Left lung (tissue), 10 donors: ENCODE data around the gene TMEM190. TPM values are rescaled to one million over a fixed set of nuclear protein-coding genes. Genes with fewer than 3 reads are reported as not detected.
A peak's percentile ranks its signal among the peaks of the same experiment; 100 is the strongest.

Experiments
- ATAC-seq: fragments of 200-7000 bp; cut with Tn5 transposase; one replicate; pipeline ENCODE4 v1.9.1; 2020; ENCODE audit warnings: moderate library complexity
- DNase-seq, 4 donors: peaks; one replicate each; pipeline ENCODE4 v3.0.0-alpha.2; 2013 to 2020
- H3K27ac ChIP-seq, 2 donors: fragments of 200-600 bp; sonication (generic) in 1 of 2; one replicate each; pipeline versions ENCODE4 v1.5.0 to v1.8.0; 2020 to 2021
- H3K27me3 ChIP-seq, 2 donors: fragments of 200-600 bp; sonication (generic) in 1 of 2; one replicate each; pipeline versions ENCODE4 v1.5.0 to v1.8.0; 2020 to 2021
- H3K36me3 ChIP-seq, 2 donors: fragments of 200-600 bp; sonication (generic) in 1 of 2; one replicate each; pipeline versions ENCODE4 v1.5.0 to v1.8.0; 2020 to 2021
- H3K4me1 ChIP-seq, 2 donors: fragments of 200-600 bp; one replicate each; pipeline ENCODE4 v1.8.0; 2021
- H3K4me3 ChIP-seq, 2 donors: fragments of 200-600 bp; sonication (generic) in 1 of 2; one replicate each; pipeline versions ENCODE4 v1.5.0 to v1.8.0; 2020 to 2021; ENCODE audit warnings: mild to moderate bottlenecking in 1 of 2
- H3K9me3 ChIP-seq, 2 donors: fragments of 200-600 bp; sonication (generic) in 1 of 2; one replicate each; pipeline versions ENCODE4 v1.5.0 to v1.8.0; 2020 to 2021
- intact Hi-C, 2 donors: fragments of 100-400 bp; cut with DNase I; formaldehyde crosslinking; loops; one replicate each; pipeline versions ENCODE4 v1.11.2 to v1.14.2; 2022
- polyA plus RNA-seq, 6 donors: library from polyadenylated mRNA; unstranded; fragments of 120-200 nt; gene quantifications; one replicate each; pipeline ENCODE4 v1.2.1, GENCODE V29; 2013; ENCODE audit not compliant: insufficient read length in 6 of 6
- total RNA-seq, 2 donors: library from RNA; stranded (reverse); fragmentation: NEBNext Ultra II Directional; extraction: Animal tissue kit (Norgen Biotek cat#: 25700); gene quantifications; one replicate each; pipeline ENCODE4 v1.2.1, GENCODE V29; 2021
- TF ChIP-seq, protein P1 (sequence below), 2 donors: fragments of 200-600 bp; sonication (generic) in 1 of 2; IDR thresholded peaks; one replicate each; pipeline versions ENCODE4 v1.5.0 to v1.8.0; 2021; ENCODE audit warnings: antibody characterized with exemption in 2 of 2
- donor health status: DM: no; HTN: yes; CAD: no.
- donor health status: DM: no; HTN: no; CAD: no.

TMEM190 gene
- total and polyA plus RNA-seq, 8 donors = 1.2 to 15.6 (median 6.9) TPM; not detected in 1

DNA sequence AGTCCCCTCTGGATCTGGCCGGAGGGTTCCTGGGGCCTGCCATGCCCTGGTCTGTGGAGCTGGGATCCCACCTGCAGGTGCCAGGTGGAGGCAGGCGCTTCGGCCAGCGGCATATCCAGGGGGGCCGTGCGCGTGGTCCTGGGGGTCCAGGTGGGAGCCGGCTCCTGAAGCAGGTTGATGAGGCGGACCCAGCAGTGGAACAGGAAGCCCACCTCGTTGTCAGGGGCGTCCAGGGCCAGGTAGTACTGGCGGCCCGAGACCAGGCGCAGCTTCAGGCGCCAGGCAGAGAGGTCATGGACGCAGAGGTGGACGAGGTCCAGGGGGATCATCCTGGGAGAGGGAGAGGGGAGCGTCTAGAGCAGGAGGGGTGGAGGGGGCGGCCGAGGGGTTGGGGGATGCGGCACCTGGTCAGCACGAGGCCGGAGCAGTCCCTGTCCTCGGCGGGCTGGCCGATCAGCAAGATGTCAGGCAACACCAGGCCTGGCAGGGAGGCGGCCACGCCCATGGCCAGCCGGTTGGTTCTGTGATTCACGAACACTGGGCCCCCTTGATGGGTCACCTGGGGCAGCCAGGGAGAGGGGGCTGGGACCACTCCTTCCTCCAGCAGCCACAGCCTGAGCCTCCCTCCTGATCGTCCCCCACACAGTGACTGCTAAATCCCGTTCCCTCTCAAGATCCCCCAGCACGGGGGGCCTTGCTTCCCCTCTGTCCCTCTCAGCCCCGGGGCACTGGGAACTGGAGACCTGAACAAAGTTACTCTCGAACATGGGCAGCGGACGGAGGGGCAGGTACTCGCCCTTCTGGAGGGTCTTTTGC is 14.2 kb upstream of the TMEM190 start:
- intact Hi-C loops = no loop called here
- TF ChIP-seq, protein P1, sequence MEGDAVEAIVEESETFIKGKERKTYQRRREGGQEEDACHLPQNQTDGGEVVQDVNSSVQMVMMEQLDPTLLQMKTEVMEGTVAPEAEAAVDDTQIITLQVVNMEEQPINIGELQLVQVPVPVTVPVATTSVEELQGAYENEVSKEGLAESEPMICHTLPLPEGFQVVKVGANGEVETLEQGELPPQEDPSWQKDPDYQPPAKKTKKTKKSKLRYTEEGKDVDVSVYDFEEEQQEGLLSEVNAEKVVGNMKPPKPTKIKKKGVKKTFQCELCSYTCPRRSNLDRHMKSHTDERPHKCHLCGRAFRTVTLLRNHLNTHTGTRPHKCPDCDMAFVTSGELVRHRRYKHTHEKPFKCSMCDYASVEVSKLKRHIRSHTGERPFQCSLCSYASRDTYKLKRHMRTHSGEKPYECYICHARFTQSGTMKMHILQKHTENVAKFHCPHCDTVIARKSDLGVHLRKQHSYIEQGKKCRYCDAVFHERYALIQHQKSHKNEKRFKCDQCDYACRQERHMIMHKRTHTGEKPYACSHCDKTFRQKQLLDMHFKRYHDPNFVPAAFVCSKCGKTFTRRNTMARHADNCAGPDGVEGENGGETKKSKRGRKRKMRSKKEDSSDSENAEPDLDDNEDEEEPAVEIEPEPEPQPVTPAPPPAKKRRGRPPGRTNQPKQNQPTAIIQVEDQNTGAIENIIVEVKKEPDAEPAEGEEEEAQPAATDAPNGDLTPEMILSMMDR (IDR thresholded peaks at IDR 0.05) = no peak
- no peak overlapping the region for H3K27ac ChIP-seq
- ATAC-seq (no peak), DNase-seq (peak in 1 of 4 donors; percentile 72)
- H3K9me3 ChIP-seq = no peaks in the 10 kb centered on the region
- no peaks in the 10 kb centered on the region for H3K4me1 ChIP-seq
- no peaks in the 10 kb centered on the region for H3K36me3 ChIP-seq
- H3K27me3 ChIP-seq = peaks cover 0 to 34% of the 10 kb centered on the region in 2 donors
- no peak overlapping the region for H3K4me3 ChIP-seq

- no peaks in the 10 kb centered on the region for H3K36me3 ChIP-seq
- H3K9me3 ChIP-seq = no peaks in the 10 kb centered on the region
- TF ChIP-seq, protein P1 (IDR thresholded peaks at IDR 0.05) = no peak
- no peak within 1 kb of the TSS for H3K27ac ChIP-seq
- ATAC-seq (no peak), DNase-seq (no peak)
- H3K4me1 ChIP-seq = no peaks in the 10 kb centered on the region
- peaks cover 0 to 35% of the 10 kb centered on the region in 2 donors for H3K27me3 ChIP-seq
- intact Hi-C loops = no loop called here
- no peak within 1 kb of the TSS for H3K4me3 ChIP-seq
Observed at GRCh38 chr19:55362990-55363716, 13.5 kb upstream of the TMEM190 start, which contains the start of gene GARIN5B. TSS of gene GARIN5B (minus strand) at chr19:55363260. CDS start at chr19:55363066, 194 bp downstream.

- no peaks in the 10 kb centered on the region for H3K9me3 ChIP-seq
- no peaks in the 10 kb centered on the region for H3K36me3 ChIP-seq
- no peak overlapping the region for H3K4me3 ChIP-seq
- DNase-seq (peak in 1 of 4 donors; percentile 68), ATAC-seq (no peak)
- H3K4me1 ChIP-seq = peaks cover 5 to 11% of the 10 kb centered on the region in 2 donors
- intact Hi-C loops = no loop called here
- H3K27me3 ChIP-seq = peaks cover 13 to 50% of the 10 kb centered on the region in 2 donors
- no peak overlapping the region for H3K27ac ChIP-seq
- TF ChIP-seq, protein P1 (IDR thresholded peaks at IDR 0.05) = no peak
Observed at GRCh38 chr19:55365245-55365644, 11.4 kb upstream of the TMEM190 start.

DNA sequence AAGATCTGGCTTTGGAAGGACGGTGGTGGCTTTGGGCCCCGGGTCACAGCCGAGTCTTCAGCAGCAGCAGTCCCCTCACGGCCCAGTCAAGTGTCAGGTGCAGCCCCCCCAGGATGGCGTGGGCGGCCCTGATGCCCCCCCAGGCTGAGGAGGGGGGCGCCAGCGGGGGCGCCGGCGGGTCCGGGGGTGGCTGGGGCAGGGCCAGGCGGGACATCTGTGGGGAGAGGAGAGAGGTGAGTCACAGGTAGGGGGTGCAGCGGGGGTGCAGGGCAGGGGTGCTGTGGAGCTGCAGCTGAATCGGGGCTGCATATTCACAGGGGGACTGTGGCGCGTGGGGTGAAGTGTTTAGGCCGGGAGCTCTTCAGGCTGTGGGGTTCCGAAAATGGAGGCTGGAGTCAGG is 10.7 kb upstream of the TMEM190 start:
- TF ChIP-seq, protein P1 (IDR thresholded peaks at IDR 0.05) = no peak
- Histone ChIP-seq H3K4me1 (peaks cover 5 to 11% of the 10 kb centered on the region in 2 donors), H3K27me3 (peaks cover 16 to 57% of the 10 kb centered on the region in 2 donors), H3K4me3 (no peak overlapping the region), H3K9me3 (no peaks in the 10 kb centered on the region), H3K36me3 (no peaks in the 10 kb centered on the region), H3K27ac (no peak overlapping the region)
- intact Hi-C loops = no loop called here
- peak in 1 of 4 donors; percentile 65 for DNase-seq
- no peak for ATAC-seq

- DNase-seq = no peak
- Histone ChIP-seq H3K36me3 (no peaks in the 10 kb centered on the region), H3K27ac (no peak overlapping the region), H3K4me1 (peaks cover 5 to 11% of the 10 kb centered on the region in 2 donors), H3K9me3 (no peaks in the 10 kb centered on the region), H3K4me3 (no peak overlapping the region), H3K27me3 (peaks cover 23 to 65% of the 10 kb centered on the region in 2 donors)
- intact Hi-C loops = no loop called here
- no peak for ATAC-seq
- TF ChIP-seq, protein P1 (IDR thresholded peaks at IDR 0.05) = no peak
Observed at GRCh38 chr19:55366790-55367189, 9.8 kb upstream of the TMEM190 start.
